GM19043 (cell line): ENCODE data around the gene RGCC.

ENCODE experiments used
- ATAC-seq: cut with Tn5 transposase; IDR thresholded peaks from one replicate; pipeline ENCODE4 v1.9.1; 2021; ENCODE audit warnings: low read depth; ENCODE audit not compliant: unreplicated experiment

Gene RGCC

DNA sequence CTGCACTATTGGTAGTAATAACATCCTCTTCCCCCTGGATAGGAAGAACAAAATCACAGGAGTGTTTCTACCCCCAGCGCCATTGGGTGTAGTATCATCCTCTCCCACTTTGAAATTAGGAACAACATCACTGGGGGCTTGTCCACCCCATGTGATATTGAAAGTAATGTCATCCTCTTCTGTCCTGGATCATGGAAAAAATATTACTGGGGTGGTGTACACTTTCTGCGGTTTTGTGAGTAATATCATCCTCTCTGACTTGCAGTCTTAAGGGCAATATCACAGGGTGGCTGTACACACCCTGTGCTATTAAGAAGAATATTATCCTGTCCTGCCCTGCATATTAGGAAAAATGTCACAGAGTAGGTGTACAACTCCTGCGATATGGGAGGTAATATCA, 4.9 kb upstream of the RGCC start:
- ATAC-seq = no peak

GRCh38 chr13:41453620-41454019, 3.7 kb upstream of the RGCC start:
- ATAC-seq = no peak

DNA sequence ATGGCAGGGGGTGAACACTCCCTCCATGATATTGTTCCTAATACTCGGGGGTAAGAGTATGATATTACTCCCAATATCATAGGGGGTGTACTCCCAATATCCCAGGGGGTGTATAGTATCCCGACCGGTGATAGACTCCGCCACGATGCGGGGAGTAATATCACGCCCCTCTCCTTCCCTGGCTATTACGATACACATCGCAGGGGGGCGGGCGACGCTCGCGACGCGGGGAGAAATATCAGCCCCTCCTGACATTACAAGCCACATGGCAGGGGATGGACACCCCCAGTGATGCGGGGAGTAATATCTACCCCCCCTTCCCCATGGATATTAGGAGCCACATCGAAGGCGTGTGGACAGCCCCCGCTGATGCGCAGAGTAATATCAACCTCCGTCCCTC, 3.2 kb upstream of the RGCC start:
- ATAC-seq = no peak

DNA sequence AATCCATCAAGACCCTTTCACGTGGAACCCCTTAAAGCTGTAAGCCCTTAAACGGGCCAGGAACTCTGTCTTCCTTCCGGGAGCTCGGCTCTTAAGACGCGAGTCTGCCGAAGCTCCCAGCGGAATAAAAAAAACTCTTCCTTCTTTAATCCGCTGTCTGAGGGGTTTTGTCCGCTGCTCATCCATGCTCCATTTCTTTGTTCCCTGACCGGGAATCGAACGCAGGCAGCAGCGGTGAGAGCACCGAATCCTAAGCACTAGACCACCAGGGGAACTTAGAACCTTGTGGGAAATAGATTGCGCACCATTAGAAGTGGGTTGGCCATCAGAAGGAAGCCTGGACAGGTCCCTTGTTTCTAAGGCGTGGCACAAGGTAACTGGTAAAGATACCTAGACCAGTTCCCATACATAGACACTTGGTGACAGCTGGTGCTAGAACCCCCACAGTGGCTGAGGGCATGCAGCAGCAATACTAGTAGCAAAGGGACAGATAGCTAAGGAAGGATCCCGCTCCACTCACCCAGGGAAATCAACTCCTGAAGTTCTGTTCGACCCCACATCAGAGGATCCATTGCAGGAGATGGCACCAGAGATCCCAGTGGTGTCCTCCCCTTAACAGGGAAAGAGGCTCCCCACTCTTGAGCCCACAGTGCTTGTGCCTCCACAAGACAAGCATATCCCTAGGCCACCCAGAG, 1.5 kb upstream of the RGCC start:
- no peak for ATAC-seq

DNA sequence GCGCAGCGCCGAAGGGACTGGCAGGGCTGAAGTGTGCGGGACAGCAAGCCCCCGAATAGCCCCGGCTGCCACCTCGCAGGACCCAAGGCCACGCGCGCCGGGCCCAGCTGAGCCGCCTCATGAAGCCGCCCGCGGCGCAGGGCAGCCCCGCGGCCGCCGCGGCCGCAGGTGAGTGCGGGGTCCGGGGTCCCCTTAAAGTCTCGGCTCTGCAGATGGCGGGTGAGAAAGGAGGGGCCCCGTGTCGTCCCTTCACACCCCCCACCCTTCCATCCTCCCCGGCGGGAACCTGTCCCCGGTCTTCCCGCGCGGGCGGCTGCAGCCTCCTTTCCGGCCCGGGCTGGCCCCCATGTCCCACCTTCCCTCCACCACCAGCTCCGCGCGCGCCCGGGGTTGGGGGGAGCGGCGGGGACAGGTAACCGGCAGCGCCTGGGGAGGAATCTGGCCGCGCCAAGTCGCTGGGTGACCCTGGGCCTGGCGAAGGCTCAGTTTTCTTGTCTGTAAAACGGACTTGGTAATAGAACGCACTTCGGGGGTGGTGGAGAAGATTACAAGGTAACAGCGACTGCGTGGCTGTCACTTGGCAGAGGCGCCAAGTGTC, 338 bp downstream of the RGCC start:
- peak; percentile 7 for ATAC-seq

DNA sequence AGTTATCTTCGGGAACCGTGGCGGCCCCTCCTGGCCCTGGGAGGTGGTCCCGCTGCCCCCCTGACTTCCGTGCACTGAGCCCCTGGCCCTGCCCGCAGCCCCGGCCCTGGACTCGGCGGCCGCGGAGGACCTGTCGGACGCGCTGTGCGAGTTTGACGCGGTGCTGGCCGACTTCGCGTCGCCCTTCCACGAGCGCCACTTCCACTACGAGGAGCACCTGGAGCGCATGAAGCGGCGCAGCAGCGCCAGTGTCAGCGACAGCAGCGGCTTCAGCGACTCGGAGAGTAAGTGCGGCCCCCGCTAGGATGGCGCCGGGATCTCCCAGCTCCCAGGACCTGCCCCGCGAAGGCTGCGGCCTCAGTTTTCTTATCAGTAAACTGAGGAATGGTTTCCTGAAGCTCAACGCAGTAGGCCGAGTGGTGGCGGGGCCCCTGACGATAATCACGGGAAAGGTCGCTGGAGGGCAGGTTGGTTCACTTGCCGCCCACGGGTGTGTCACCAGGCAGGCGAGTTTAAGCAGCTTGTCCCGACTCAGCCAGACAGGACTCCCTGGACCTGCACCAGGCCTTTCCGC, 924 bp downstream of the RGCC start:
- no peak for ATAC-seq

DNA sequence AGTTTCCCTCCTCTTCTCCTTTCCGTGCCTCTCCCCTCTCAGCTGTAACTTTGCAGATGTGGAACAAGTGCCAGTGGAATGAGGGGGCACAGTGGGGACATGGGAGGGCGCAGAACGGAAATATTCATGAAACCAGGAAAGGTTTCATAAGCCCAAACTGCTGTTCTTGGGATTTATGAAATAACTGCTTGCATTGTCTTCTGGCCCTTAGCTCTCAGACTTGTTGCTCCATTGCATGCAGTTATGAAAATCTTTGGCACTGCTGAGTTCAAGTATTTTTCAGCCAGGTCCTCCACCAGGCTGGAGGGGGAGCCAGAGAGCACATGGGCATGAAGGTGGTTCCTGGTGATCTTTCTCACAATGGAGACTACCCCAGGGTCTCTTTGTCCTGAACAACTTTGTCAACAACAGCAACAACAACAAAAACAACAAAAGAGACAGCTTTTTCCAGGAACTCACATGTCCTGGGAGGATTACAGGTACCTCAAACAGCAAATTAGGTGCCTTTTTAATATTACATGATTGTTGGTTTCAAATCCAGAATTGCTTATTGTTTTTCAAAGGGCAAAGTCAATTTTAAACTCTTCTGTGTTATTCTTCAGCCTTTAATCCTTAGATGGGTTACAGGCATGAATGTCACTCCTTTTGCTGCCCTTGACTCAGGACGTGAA, 1.5 kb downstream of the RGCC start:
- no peak for ATAC-seq

DNA sequence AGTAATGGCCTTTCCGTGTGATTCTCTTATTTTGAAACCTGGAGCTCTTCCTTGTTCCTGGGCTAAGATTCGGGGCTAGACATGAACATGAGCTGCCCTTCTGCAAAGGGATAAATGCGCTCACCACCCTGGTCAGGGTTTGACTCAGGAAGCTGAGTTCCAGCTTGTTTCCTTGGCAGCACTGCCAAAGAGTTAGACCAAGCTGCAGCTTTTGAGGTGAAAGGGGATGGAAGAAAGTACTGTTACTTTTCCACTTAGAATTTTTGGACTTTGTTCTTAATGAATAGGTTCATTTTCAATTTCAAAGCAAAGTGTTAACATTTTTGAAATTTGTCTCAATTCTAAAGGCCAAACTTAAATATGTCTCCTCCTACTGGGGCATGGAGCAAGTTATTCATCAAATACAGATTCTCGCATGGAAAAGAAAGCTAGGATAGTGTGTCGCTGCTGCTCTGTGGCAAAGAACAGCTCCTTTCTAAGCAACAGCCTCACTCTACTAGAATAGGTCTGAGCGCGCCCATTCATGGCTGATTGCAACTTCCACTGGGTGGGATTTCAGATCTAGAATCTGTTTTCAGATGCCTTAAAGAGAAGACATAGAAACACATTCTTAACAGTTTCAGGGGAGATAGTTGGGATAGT, 2.2 kb downstream of the RGCC start:
- no peak for ATAC-seq

- ATAC-seq = no peak
These were observed 2.7 kb downstream of the RGCC start for GRCh38 chr13:41460074-41460465.

DNA sequence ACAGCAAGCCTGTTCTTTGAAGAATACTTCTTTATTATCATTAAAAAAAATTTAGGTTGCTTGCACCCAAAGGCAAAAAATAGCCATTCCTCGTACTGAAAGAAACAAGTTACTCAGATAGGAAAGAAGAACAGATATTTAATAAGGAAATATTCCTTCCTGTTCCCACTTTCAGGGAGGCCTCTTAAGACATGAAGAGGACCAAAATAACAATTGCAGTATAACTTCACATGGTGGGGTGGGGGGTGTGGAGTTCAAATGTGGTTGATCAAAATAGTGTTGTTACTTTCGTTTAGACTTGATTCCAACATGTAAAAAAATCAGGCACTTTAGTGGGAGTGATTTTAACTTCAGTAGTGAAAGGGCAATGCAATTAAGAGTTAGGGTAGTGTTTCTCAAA, 3.6 kb downstream of the RGCC start:
- no peak for ATAC-seq

GRCh38 chr13:41461527-41462139, 4.3 kb downstream of the RGCC start:
- no peak for ATAC-seq

DNA sequence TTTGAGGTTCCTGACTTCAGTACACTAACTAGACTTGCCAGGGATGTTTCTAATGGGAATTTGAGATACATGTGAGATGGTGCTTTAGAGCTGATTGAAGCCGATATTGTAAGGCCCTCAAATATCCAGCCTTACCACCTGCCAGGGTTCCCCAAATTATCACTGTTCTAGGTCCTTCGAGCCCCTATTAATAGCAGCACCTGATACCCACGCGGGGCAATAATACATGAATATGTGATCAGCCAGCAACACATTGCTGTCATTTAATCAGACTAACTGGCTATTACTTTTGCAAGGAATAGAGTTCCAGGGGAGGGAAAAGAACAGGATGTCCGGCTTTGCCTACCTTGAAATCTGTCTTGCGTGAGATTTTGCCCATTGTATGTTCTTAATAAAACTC, 5.1 kb downstream of the RGCC start:
- no peak for ATAC-seq

GRCh38 chr13:41463838-41464602, 6.7 kb downstream of the RGCC start:
- peak; percentile 37 for ATAC-seq

DNA sequence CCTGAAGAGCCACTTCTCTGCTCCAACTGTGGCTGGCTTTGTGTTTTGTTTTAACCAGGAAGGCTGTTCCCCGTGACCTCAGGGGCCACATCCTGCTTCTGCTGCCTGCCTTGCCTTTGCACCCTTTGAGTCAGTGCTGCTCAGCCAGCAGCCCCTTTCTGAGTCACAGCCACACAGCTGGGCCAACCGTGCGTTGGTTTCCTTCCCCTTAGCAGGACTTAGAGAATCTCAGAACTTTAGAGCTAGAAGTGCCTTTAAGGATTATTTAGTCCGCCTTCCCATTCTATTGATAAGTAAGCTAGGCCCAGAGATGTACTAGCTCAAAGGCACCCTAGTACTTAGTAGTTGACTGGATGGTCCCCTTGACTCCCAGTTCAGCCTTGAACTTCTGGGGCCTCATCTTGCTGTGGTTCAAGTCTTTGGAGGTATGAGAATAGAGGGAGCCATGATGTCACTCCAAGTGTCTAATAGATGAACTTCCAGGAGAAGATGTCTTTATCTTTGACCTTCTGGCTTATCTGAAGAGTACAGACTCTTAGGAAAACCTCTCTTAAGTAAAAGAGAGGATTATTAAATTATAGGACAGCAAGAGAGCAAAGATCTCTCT, 8.0 kb downstream of the RGCC start:
- peak; percentile 88 for ATAC-seq

GRCh38 chr13:41465898-41466320, 8.6 kb downstream of the RGCC start:
- ATAC-seq = no peak

DNA sequence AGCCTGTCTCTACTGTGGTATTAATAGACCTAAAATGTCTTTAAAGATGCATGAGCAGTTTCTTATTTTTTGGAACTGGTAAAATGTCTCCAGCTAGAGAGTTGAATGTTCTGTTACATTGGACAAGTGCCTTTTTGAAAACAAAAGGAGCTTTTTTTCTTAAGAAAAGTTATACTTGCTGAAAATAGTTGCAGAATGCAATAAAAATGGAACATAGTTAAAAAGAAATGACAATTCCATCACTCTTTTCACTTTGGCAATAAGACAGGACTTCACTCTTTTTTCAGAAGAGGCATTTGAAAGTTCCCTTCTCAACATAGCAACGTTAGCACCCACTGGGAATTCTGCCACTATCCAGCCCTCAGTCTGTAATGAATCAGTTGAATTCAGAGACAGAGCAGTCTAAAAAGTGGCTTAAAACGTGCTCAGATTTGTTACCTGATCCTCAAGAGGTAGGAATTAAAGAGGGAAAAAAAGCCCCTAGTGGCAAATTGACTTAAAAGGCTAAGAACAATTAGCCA, 10.1 kb downstream of the RGCC start:
- no peak for ATAC-seq

DNA sequence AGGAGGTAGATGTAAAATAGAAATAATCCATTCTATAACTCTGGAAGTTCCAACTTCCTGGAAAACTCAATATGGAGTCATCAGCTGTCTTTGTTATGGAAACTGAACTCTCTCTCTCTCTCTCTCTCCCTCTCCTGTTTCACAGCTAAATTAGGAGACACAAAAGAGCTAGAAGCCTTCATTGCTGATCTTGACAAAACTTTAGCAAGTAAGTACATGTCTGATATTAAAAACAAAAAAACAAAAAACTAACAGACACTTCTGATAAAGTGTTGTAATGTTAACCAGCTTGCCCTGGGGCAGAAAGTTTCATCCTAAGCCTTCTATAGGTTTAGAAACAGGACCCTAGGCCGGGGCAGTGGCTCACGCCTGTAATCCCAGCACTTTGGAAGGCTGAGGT, 11.3 kb downstream of the RGCC start:
- no peak for ATAC-seq

- no peak for ATAC-seq
These were observed 12.8 kb downstream of the RGCC start for GRCh38 chr13:41470196-41470595.

- no peak for ATAC-seq
These were observed 14.4 kb downstream of the RGCC start for GRCh38 chr13:41471785-41472184.
